SK-N-SH (cell line): ENCODE results near the gene HMGB1. TPM values are rescaled to one million over a fixed set of nuclear protein-coding genes. Genes with fewer than 3 reads are reported as not detected.

Source experiments
- CTCF ChIA-PET: fragments of 300-600, 350-600 bp; formaldehyde crosslinking; extraction: SDS; loops from one replicate; lab custom pipeline; 2021; lab: Yijun Ruan, JAX
- POLR2A ChIA-PET: fragments of 350-600 bp; sonication (Branson Sonifier 250); formaldehyde crosslinking; extraction: SDS; loops from one replicate; lab custom pipeline; 2020; ENCODE audit warnings: antibody characterized with exemption, inconsistent platforms; lab: Yijun Ruan, JAX
- DNase-seq: peaks from one replicate; pipeline ENCODE4 v3.0.0; 2012
- H2AFZ ChIP-seq: fragments of 200-600 bp; sonication (generic); 2 replicates; pipeline ENCODE4 v1.8.1; 2016; ENCODE audit warnings: antibody characterized with exemption, mild to moderate bottlenecking, low read depth
- H3F3A ChIP-seq: fragments of 200-600 bp; sonication (generic); replicated peaks from 2 replicates; pipeline ENCODE3; 2016; ENCODE audit warnings: antibody characterized with exemption, mild to moderate bottlenecking; ENCODE audit not compliant: insufficient read depth
- H3K27ac ChIP-seq, 2 experiments: fragments of 200-500 bp in 1 of 2; fragments of 200-600 bp in 1 of 2; sonication (Bioruptor generic) in 1 of 2; sonication (generic), shearing (Covaris generic) in 1 of 2; 2 replicates each; pipeline versions ENCODE4 v1.5.1 to v1.6.1; 2014 to 2016; ENCODE audit warnings: low read depth in 2 of 2, inconsistent platforms in 1 of 2, low read length in 1 of 2, mild to moderate bottlenecking in 1 of 2, mixed read lengths in 1 of 2
- H3K27me3 ChIP-seq: fragments of 200-600 bp; sonication (generic), shearing (Covaris generic); 2 replicates; pipeline ENCODE4 v1.6.1; 2016; ENCODE audit warnings: mixed run types; ENCODE audit not compliant: insufficient read depth
- H3K36me3 ChIP-seq, 2 experiments: fragments of 200-500 bp in 1 of 2; fragments of 200-600 bp in 1 of 2; sonication (Bioruptor generic) in 1 of 2; sonication (generic) in 1 of 2; replicated peaks in 1 of 2; 2 replicates each; pipeline versions ENCODE3 to v1.5.1; 2014 to 2016; ENCODE audit warnings: low read length in 1 of 2, mild to moderate bottlenecking in 1 of 2; ENCODE audit not compliant: insufficient read depth in 2 of 2, control insufficient read depth in 1 of 2
- H3K4me1 ChIP-seq, 2 experiments: fragments of 200-500 bp in 1 of 2; fragments of 200-600 bp in 1 of 2; sonication (Bioruptor generic) in 1 of 2; sonication (generic), shearing (Covaris generic) in 1 of 2; 2 replicates each; pipeline versions ENCODE4 v1.5.1 to v1.6.1; 2014 to 2016; ENCODE audit warnings: low read depth in 1 of 2, low read length in 1 of 2, mixed run types in 1 of 2; ENCODE audit not compliant: insufficient read depth in 2 of 2, control insufficient read depth in 1 of 2
- H3K4me2 ChIP-seq: fragments of 200-600 bp; sonication (generic), shearing (Covaris generic); 2 replicates; pipeline ENCODE4 v1.6.1; 2017; ENCODE audit warnings: mixed run types
- H3K4me3 ChIP-seq, 2 experiments: fragments of 200-500 bp in 1 of 2; fragments of 200-600 bp in 1 of 2; sonication (Bioruptor generic) in 1 of 2; sonication (generic), shearing (Covaris generic) in 1 of 2; 2 replicates each; pipeline versions ENCODE4 v1.5.1 to v1.8.1; 2014 to 2016; ENCODE audit warnings: low read depth in 2 of 2, inconsistent platforms in 1 of 2, low read length in 1 of 2, mild to moderate bottlenecking in 1 of 2, mixed read lengths in 1 of 2, moderate library complexity in 1 of 2
- H3K79me2 ChIP-seq: fragments of 200-600 bp; sonication (generic); 2 replicates; pipeline ENCODE4 v1.8.1; 2017; ENCODE audit warnings: mild to moderate bottlenecking; ENCODE audit not compliant: insufficient read depth
- H3K9ac ChIP-seq: fragments of 200-600 bp; sonication (generic); 2 replicates; pipeline ENCODE4 v1.6.1; 2017; ENCODE audit warnings: mixed run types
- H3K9me2 ChIP-seq: fragments of 200-600 bp; sonication (generic); 2 replicates; pipeline ENCODE4 v1.6.1; 2017; ENCODE audit warnings: mixed run types
- H3K9me3 ChIP-seq: fragments of 200-600 bp; sonication (generic); 2 replicates; pipeline ENCODE4 v1.6.1; 2017; ENCODE audit warnings: mixed run types, mild to moderate bottlenecking, moderate library complexity
- H4K20me1 ChIP-seq: fragments of 200-600 bp; sonication (generic); 2 replicates; pipeline ENCODE4 v1.6.1; 2017; ENCODE audit warnings: mild to moderate bottlenecking, mixed run types; ENCODE audit not compliant: insufficient read depth
- CHD2 ChIP-seq: fragments of 150-350 bp; IDR thresholded peaks from 2 replicates; pipeline ENCODE4 v1.6.1; 2018; ENCODE audit warnings: low read length; ENCODE audit not compliant: partially characterized antibody
- ELF1 ChIP-seq: IDR thresholded peaks from 2 replicates; pipeline ENCODE4 v1.4.0; 2012
- FOSL2 ChIP-seq: IDR thresholded peaks from 2 replicates; pipeline ENCODE4 v1.4.0; 2012; ENCODE audit warnings: low read depth, mild to moderate bottlenecking, moderate library complexity, borderline replicate concordance
- FOXJ3 ChIP-seq: sonication (generic); formaldehyde crosslinking; IDR thresholded peaks from 2 replicates; pipeline ENCODE4 v1.5.1; 2020; ENCODE audit warnings: mild to moderate bottlenecking, missing genetic modification reagents
- FOXM1 ChIP-seq: IDR thresholded peaks from 2 replicates; pipeline ENCODE4 v1.4.0; 2012; ENCODE audit warnings: low read depth, mild to moderate bottlenecking
- GABPA ChIP-seq: IDR thresholded peaks from 2 replicates; pipeline ENCODE4 v1.4.0; 2012; ENCODE audit warnings: low read depth, mild to moderate bottlenecking
- MXI1 ChIP-seq: IDR thresholded peaks from 2 replicates; pipeline ENCODE4 v1.6.1; 2012; ENCODE audit warnings: mild to moderate bottlenecking, low read depth, low read length, improper control_type of control experiment
- RFX5 ChIP-seq: IDR thresholded peaks from 2 replicates; pipeline ENCODE4 v1.6.1; 2012; ENCODE audit warnings: mild to moderate bottlenecking, improper control_type of control experiment, low read length
- RXRA ChIP-seq: IDR thresholded peaks from 2 replicates; pipeline ENCODE4 v1.4.0; 2012; ENCODE audit warnings: low read depth, mild to moderate bottlenecking, borderline replicate concordance
- SIN3A ChIP-seq: IDR thresholded peaks from 2 replicates; pipeline ENCODE4 v1.6.1; 2012; ENCODE audit warnings: low read depth, mild to moderate bottlenecking, low read length, moderate library complexity, borderline replicate concordance
- SMC3 ChIP-seq: IDR thresholded peaks from 2 replicates; pipeline ENCODE4 v1.6.1; 2012; ENCODE audit warnings: low read depth, low read length, improper control_type of control experiment
- YY1 ChIP-seq: IDR thresholded peaks from 2 replicates; pipeline ENCODE4 v1.4.0; 2012; ENCODE audit warnings: low read depth, mild to moderate bottlenecking
- WGBS: methylation state at CpG from one replicate; pipeline ENCODE4 v1.1.6; 2017; ENCODE audit warnings: low lambda C conversion rate; 5-methylcytosine and 5-hydroxymethylcytosine counted together
- polyA plus RNA-seq, 3 experiments: library from polyadenylated mRNA; depleted of rRNA; stranded (reverse); fragments of >200 nt; gene quantifications; 2 replicates each; pipeline ENCODE4 v1.2.3, GENCODE V29; 2012
- TF ChIP-seq, protein P1 (sequence below): IDR thresholded peaks from 2 replicates; pipeline ENCODE4 v1.6.1; 2012; ENCODE audit warnings: mild to moderate bottlenecking, low read depth, low read length, moderate library complexity
- TF ChIP-seq, protein P2 (sequence below): IDR thresholded peaks from 2 replicates; pipeline ENCODE4 v1.4.0; 2012; ENCODE audit warnings: low read depth, borderline replicate concordance
- TF ChIP-seq, protein P3 (sequence below): fragments of 200-600 bp; sonication (generic); IDR thresholded peaks from 2 replicates; pipeline ENCODE4 v1.6.1; 2017; ENCODE audit warnings: antibody characterized with exemption, mild to moderate bottlenecking, moderate library complexity
- TF ChIP-seq, protein P4 (sequence below): fragments of 150-350 bp; IDR thresholded peaks from 2 replicates; pipeline ENCODE4 v1.6.1; 2016; ENCODE audit warnings: mild to moderate bottlenecking, low read depth, low read length
- TF ChIP-seq, protein P5 (sequence below): IDR thresholded peaks from 2 replicates; pipeline ENCODE4; 2012

Gene HMGB1
- polyA plus RNA-seq, 1 of the 3 experiments (the other 2 are of a cell fraction) = 166 TPM

DNA sequence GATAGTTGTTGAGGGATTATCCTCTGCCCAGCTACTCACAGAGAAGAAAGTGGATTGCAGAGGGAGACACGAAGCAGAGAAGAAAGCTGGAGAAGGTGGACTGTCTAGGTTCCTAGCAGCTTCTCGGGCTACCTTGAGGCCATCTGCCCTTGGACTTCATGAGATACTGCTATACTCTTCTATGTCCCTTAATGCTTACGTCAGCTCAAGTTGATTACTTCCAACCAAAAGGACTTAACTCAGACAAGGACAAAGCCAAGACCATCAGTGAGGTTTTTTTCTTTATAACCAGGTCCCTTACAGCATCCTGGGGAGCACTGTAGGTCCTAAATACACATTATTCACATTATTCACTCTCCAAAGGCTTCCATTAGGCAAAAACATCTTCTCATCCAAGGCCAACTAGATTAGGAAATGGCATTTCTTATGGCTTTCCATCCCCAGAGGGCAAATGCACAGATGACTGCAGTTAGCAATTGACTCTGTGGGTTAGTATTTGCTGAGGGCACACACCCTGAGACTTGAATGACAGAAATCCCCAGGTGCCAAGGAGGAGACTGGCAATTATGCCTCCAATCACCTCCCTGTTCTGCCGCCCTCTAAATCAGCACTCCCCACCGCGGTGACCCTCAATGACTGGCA, 47.5 kb downstream of the HMGB1 start (continued):
- TF ChIP-seq, protein P1, sequence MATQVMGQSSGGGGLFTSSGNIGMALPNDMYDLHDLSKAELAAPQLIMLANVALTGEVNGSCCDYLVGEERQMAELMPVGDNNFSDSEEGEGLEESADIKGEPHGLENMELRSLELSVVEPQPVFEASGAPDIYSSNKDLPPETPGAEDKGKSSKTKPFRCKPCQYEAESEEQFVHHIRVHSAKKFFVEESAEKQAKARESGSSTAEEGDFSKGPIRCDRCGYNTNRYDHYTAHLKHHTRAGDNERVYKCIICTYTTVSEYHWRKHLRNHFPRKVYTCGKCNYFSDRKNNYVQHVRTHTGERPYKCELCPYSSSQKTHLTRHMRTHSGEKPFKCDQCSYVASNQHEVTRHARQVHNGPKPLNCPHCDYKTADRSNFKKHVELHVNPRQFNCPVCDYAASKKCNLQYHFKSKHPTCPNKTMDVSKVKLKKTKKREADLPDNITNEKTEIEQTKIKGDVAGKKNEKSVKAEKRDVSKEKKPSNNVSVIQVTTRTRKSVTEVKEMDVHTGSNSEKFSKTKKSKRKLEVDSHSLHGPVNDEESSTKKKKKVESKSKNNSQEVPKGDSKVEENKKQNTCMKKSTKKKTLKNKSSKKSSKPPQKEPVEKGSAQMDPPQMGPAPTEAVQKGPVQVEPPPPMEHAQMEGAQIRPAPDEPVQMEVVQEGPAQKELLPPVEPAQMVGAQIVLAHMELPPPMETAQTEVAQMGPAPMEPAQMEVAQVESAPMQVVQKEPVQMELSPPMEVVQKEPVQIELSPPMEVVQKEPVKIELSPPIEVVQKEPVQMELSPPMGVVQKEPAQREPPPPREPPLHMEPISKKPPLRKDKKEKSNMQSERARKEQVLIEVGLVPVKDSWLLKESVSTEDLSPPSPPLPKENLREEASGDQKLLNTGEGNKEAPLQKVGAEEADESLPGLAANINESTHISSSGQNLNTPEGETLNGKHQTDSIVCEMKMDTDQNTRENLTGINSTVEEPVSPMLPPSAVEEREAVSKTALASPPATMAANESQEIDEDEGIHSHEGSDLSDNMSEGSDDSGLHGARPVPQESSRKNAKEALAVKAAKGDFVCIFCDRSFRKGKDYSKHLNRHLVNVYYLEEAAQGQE = no peak

DNA sequence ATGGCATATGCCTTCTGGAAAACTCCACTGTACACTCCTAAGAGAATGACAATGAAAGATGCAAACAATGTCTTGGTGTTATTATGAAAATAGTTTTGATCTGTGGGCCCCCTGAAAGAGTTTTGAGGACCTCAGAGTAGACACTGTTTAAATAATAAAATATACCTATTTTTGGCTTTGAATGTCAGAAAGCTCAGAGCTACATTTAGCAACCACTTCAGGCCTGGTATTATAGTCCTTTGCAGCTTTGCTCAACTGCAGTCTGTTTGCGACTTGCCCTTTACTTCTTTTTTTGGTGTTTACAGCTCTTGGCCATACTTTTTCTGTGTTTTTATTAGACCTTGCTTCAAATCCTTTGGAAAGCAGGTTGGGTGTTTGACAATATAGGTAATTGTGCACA, 49.3 kb downstream of the HMGB1 start:
- TF ChIP-seq, protein P1 = no peak
- no peak for TF ChIP-seq GABPA
- TF ChIP-seq, protein P2, sequence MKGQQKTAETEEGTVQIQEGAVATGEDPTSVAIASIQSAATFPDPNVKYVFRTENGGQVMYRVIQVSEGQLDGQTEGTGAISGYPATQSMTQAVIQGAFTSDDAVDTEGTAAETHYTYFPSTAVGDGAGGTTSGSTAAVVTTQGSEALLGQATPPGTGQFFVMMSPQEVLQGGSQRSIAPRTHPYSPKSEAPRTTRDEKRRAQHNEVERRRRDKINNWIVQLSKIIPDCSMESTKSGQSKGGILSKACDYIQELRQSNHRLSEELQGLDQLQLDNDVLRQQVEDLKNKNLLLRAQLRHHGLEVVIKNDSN = no peak
- TF ChIP-seq, protein P3, sequence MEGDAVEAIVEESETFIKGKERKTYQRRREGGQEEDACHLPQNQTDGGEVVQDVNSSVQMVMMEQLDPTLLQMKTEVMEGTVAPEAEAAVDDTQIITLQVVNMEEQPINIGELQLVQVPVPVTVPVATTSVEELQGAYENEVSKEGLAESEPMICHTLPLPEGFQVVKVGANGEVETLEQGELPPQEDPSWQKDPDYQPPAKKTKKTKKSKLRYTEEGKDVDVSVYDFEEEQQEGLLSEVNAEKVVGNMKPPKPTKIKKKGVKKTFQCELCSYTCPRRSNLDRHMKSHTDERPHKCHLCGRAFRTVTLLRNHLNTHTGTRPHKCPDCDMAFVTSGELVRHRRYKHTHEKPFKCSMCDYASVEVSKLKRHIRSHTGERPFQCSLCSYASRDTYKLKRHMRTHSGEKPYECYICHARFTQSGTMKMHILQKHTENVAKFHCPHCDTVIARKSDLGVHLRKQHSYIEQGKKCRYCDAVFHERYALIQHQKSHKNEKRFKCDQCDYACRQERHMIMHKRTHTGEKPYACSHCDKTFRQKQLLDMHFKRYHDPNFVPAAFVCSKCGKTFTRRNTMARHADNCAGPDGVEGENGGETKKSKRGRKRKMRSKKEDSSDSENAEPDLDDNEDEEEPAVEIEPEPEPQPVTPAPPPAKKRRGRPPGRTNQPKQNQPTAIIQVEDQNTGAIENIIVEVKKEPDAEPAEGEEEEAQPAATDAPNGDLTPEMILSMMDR = no peak
- TF ChIP-seq RXRA = no peak
- no peak for TF ChIP-seq MXI1
- no peak for TF ChIP-seq SMC3
- TF ChIP-seq CHD2 = no peak
- no peak for TF ChIP-seq ELF1
- TF ChIP-seq FOXM1 = no peak
- TF ChIP-seq SIN3A = no peak
- no peak for TF ChIP-seq YY1
- TF ChIP-seq, protein P4, sequence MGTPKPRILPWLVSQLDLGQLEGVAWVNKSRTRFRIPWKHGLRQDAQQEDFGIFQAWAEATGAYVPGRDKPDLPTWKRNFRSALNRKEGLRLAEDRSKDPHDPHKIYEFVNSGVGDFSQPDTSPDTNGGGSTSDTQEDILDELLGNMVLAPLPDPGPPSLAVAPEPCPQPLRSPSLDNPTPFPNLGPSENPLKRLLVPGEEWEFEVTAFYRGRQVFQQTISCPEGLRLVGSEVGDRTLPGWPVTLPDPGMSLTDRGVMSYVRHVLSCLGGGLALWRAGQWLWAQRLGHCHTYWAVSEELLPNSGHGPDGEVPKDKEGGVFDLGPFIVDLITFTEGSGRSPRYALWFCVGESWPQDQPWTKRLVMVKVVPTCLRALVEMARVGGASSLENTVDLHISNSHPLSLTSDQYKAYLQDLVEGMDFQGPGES = no peak
- TF ChIP-seq RFX5 = no peak
- no peak for TF ChIP-seq FOSL2
- TF ChIP-seq, protein P5, sequence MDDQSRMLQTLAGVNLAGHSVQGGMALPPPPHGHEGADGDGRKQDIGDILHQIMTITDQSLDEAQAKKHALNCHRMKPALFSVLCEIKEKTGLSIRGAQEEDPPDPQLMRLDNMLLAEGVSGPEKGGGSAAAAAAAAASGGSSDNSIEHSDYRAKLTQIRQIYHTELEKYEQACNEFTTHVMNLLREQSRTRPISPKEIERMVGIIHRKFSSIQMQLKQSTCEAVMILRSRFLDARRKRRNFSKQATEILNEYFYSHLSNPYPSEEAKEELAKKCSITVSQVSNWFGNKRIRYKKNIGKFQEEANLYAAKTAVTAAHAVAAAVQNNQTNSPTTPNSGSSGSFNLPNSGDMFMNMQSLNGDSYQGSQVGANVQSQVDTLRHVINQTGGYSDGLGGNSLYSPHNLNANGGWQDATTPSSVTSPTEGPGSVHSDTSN = no peak
- TF ChIP-seq FOXJ3 (CRISPR knock-in tag) = no peak
- H3F3A ChIP-seq = peaks cover 4% of the 10 kb centered on the region
- H3K4me1 ChIP-seq = peaks cover 11% of the 10 kb centered on the region in 2 experiments; a peak in 2 of 4 replicates
- H3K27me3 ChIP-seq = no peaks in the 10 kb centered on the region
- no peak overlapping the region for H3K9ac ChIP-seq
- ChIA-PET POLR2A (no interaction called here), CTCF (interaction anchor here (0.7 kb wide), 1 partner anchor 284 kb away, joined by 3 read pairs; no protein-coding TSS in a partner anchor)
- no peaks in the 10 kb centered on the region for H3K36me3 ChIP-seq
- no peak overlapping the region for H3K27ac ChIP-seq
- H3K79me2 ChIP-seq = no peaks in the 10 kb centered on the region
- no peaks in the 10 kb centered on the region for H4K20me1 ChIP-seq
- no peak overlapping the region for H3K4me2 ChIP-seq
- no peak overlapping the region for H3K4me3 ChIP-seq
- 96% methylated on average over 1 of the region's 1 CpG for WGBS
- no peaks in the 10 kb centered on the region for H3K9me3 ChIP-seq
- H2AFZ ChIP-seq = no peak overlapping the region
- no peaks in the 10 kb centered on the region for H3K9me2 ChIP-seq
- no peak for DNase-seq
